MM.1S (cell line): ENCODE data around the gene APEX2.

Source experiments
- DNase-seq: peaks from one replicate; pipeline ENCODE4 v3.0.0-alpha.2; 2015
- H2AFZ ChIP-seq: fragments of 300-600 bp; sonication (generic); 2 replicates; pipeline ENCODE4 v1.6.0; 2016; ENCODE audit warnings: antibody characterized with exemption, low read length
- H3F3A ChIP-seq: fragments of 300-600 bp; sonication (generic); 2 replicates; pipeline ENCODE4 v1.6.1; 2016; ENCODE audit warnings: mild to moderate bottlenecking, antibody characterized with exemption, low read length, moderate library complexity, mixed read lengths; ENCODE audit not compliant: insufficient read depth
- H3K27ac ChIP-seq: fragments of 300-600 bp; sonication (generic); 2 replicates; pipeline ENCODE4 v1.5.1; 2016; ENCODE audit warnings: mild to moderate bottlenecking, low read length
- H3K27me3 ChIP-seq: fragments of 300-600 bp; sonication (generic); replicated peaks from 2 replicates; pipeline ENCODE4 v1.6.0; 2016; ENCODE audit warnings: low read length; ENCODE audit not compliant: insufficient read depth
- H3K36me3 ChIP-seq: fragments of 300-600 bp; sonication (generic); replicated peaks from 2 replicates; pipeline ENCODE4 v1.6.1; 2016; ENCODE audit warnings: mild to moderate bottlenecking, low read length, mixed read lengths; ENCODE audit not compliant: insufficient read depth
- H3K4me1 ChIP-seq: fragments of 300-600 bp; sonication (generic); 2 replicates; pipeline ENCODE4 v1.6.1; 2016; ENCODE audit warnings: low read length, mixed read lengths
- H3K4me2 ChIP-seq: fragments of 300-600 bp; sonication (generic); 2 replicates; pipeline ENCODE4 v1.6.0; 2016; ENCODE audit warnings: low read depth, low read length
- H3K4me3 ChIP-seq: fragments of 300-600 bp; sonication (generic); 2 replicates; pipeline ENCODE4 v1.5.1; 2016; ENCODE audit warnings: low read length, mixed read lengths
- H3K79me2 ChIP-seq: fragments of 300-600 bp; sonication (generic); 2 replicates; pipeline ENCODE4 v1.6.1; 2016; ENCODE audit warnings: mixed run types, low read length, mixed read lengths
- H3K9ac ChIP-seq: fragments of 300-600 bp; sonication (generic); 2 replicates; pipeline ENCODE4 v1.6.1; 2016; ENCODE audit warnings: low read length, mixed read lengths
- H3K9me2 ChIP-seq: fragments of 300-600 bp; sonication (generic); replicated peaks from 2 replicates; pipeline ENCODE4 v1.6.1; 2016; ENCODE audit warnings: mild to moderate bottlenecking, low read length, mixed read lengths; ENCODE audit not compliant: insufficient read depth
- H3K9me3 ChIP-seq: fragments of 300-600 bp; sonication (generic); replicated peaks from 2 replicates; pipeline ENCODE4 v1.6.1; 2016; ENCODE audit warnings: mild to moderate bottlenecking, low read length, mixed read lengths; ENCODE audit not compliant: insufficient read depth
- H4K20me1 ChIP-seq: fragments of 300-600 bp; sonication (generic); 2 replicates; pipeline ENCODE4 v1.6.1; 2016; ENCODE audit warnings: mild to moderate bottlenecking, low read length, moderate library complexity, mixed read lengths; ENCODE audit not compliant: insufficient read depth
- EZH2 ChIP-seq: fragments of 300-600 bp; sonication (generic); optimal IDR thresholded peaks from 2 replicates; pipeline ENCODE3; 2017; ENCODE audit warnings: low read depth, mild to moderate bottlenecking, antibody characterized with exemption, low read length, mixed read lengths
- EZH2phosphoT487 ChIP-seq: fragments of 300-600 bp; sonication (generic); IDR thresholded peaks from 2 replicates; pipeline ENCODE4 v1.6.1; 2018; ENCODE audit warnings: antibody characterized with exemption, low read length
- TF ChIP-seq, protein P1 (sequence below): fragments of 300-600 bp; sonication (generic); IDR thresholded peaks from 2 replicates; pipeline ENCODE4 v1.5.1; 2016; ENCODE audit warnings: antibody characterized with exemption, low read length, mixed read lengths

APEX2 gene

GRCh38 chrX:54999717-55000598, at the start of gene APEX2:
Gene APEX2, plus strand, starts transcription at chrX:55000363. Its CDS starts 60 bp downstream, at chrX:55000423.
- peak within 1 kb of the TSS; percentile 79 for H3K4me3 ChIP-seq
- DNase-seq, result peak; percentile 93
- H3K27ac ChIP-seq, result peak within 1 kb of the TSS; percentile 88

GRCh38 chrX:54950730-54951375, 49.3 kb upstream of the APEX2 start:
- H3K9me2 ChIP-seq, result no peaks in the 10 kb centered on the region
- no peaks in the 10 kb centered on the region for H3F3A ChIP-seq
- no peaks in the 10 kb centered on the region for H4K20me1 ChIP-seq
- H3K4me2 ChIP-seq, result no peak overlapping the region
- TF ChIP-seq, protein P1, sequence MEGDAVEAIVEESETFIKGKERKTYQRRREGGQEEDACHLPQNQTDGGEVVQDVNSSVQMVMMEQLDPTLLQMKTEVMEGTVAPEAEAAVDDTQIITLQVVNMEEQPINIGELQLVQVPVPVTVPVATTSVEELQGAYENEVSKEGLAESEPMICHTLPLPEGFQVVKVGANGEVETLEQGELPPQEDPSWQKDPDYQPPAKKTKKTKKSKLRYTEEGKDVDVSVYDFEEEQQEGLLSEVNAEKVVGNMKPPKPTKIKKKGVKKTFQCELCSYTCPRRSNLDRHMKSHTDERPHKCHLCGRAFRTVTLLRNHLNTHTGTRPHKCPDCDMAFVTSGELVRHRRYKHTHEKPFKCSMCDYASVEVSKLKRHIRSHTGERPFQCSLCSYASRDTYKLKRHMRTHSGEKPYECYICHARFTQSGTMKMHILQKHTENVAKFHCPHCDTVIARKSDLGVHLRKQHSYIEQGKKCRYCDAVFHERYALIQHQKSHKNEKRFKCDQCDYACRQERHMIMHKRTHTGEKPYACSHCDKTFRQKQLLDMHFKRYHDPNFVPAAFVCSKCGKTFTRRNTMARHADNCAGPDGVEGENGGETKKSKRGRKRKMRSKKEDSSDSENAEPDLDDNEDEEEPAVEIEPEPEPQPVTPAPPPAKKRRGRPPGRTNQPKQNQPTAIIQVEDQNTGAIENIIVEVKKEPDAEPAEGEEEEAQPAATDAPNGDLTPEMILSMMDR, result no peak
- no peak for TF ChIP-seq EZH2phosphoT487
- TF ChIP-seq EZH2, result no peak
- H3K27ac ChIP-seq, result no peak overlapping the region
- no peaks in the 10 kb centered on the region for H3K27me3 ChIP-seq
- no peak overlapping the region for H2AFZ ChIP-seq
- H3K4me1 ChIP-seq, result no peaks in the 10 kb centered on the region
- H3K4me3 ChIP-seq, result no peak overlapping the region
- H3K79me2 ChIP-seq, result no peaks in the 10 kb centered on the region
- H3K9ac ChIP-seq, result no peak overlapping the region
- DNase-seq, result no peak
- no peaks in the 10 kb centered on the region for H3K36me3 ChIP-seq
- no peaks in the 10 kb centered on the region for H3K9me3 ChIP-seq

More at GRCh38 chrX:54999717-55000598, at the start of gene APEX2:
- H3K9me3 ChIP-seq, result no peaks in the 10 kb centered on the region
- H3K4me1 ChIP-seq, result peaks cover 7% of the 10 kb centered on the region; the same call in 1 of the 2 replicates
- H3K4me2 ChIP-seq, result peak within 1 kb of the TSS; percentile 56
- H3K27me3 ChIP-seq, result no peaks in the 10 kb centered on the region
- H3F3A ChIP-seq, result no peaks in the 10 kb centered on the region
- H3K36me3 ChIP-seq, result no peaks in the 10 kb centered on the region
- H4K20me1 ChIP-seq, result no peaks in the 10 kb centered on the region
- peak within 1 kb of the TSS; percentile 78; the same call in 1 of the 2 replicates for H2AFZ ChIP-seq
- peak within 1 kb of the TSS; percentile 83 for H3K9ac ChIP-seq
- peaks cover 15% of the 10 kb centered on the region for H3K79me2 ChIP-seq
- TF ChIP-seq, protein P1, result no peak
- TF ChIP-seq EZH2 (no peak), EZH2phosphoT487 (no peak)
- no peaks in the 10 kb centered on the region for H3K9me2 ChIP-seq

DNA sequence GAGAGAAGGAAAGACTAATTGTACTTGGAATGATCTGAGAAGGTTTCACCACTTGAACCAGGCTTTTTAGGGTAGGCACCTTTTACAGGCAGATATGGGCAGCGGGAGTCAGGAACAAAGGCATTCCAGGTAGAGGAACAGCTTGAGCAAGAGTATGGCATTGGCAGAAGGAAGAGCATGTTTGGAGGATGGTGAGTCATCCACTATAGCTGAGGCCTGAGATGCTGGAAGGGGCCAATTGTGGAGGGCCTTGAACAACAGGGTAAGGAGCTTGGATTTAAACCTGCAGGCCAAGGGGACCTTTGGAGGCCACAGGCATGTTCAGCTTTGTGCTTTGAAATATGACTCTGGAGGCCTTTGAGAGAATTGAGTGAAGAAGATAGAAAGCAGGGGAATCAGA, 38.4 kb upstream of the APEX2 start:
- no peaks in the 10 kb centered on the region for H3K79me2 ChIP-seq
- no peak for DNase-seq
- TF ChIP-seq, protein P1, result no peak
- TF ChIP-seq EZH2phosphoT487 (no peak), EZH2 (no peak)
- no peaks in the 10 kb centered on the region for H3K9me2 ChIP-seq
- H3K36me3 ChIP-seq, result no peaks in the 10 kb centered on the region
- H2AFZ ChIP-seq, result no peak overlapping the region
- no peak overlapping the region for H3K27ac ChIP-seq
- H3K9me3 ChIP-seq, result no peaks in the 10 kb centered on the region
- H3K27me3 ChIP-seq, result no peaks in the 10 kb centered on the region
- no peak overlapping the region for H3K4me2 ChIP-seq
- no peaks in the 10 kb centered on the region for H3F3A ChIP-seq
- no peak overlapping the region for H3K4me3 ChIP-seq
- H4K20me1 ChIP-seq, result no peaks in the 10 kb centered on the region
- no peaks in the 10 kb centered on the region for H3K4me1 ChIP-seq
- no peak overlapping the region for H3K9ac ChIP-seq
